Stimulated activated CD8-positive, alpha-beta memory T cell treated with anti-CD3 and anti-CD28 coated beads, Interleukin-15, amount 100 ng/mL, for 4 hours (primary cell): ENCODE results near the gene ASMTL.
"Not testable (repeated sequence)": the region's sequence is repeated elsewhere in the genome, so short reads cannot be mapped to it uniquely, and the experiment has no call there.

Experiments
- DNase-seq, 2 donors: peaks; one replicate each; pipeline ENCODE4 v3.0.0-alpha.2; 2020; ENCODE audit warnings: low read depth in 2 of 2

Gene ASMTL

DNA sequence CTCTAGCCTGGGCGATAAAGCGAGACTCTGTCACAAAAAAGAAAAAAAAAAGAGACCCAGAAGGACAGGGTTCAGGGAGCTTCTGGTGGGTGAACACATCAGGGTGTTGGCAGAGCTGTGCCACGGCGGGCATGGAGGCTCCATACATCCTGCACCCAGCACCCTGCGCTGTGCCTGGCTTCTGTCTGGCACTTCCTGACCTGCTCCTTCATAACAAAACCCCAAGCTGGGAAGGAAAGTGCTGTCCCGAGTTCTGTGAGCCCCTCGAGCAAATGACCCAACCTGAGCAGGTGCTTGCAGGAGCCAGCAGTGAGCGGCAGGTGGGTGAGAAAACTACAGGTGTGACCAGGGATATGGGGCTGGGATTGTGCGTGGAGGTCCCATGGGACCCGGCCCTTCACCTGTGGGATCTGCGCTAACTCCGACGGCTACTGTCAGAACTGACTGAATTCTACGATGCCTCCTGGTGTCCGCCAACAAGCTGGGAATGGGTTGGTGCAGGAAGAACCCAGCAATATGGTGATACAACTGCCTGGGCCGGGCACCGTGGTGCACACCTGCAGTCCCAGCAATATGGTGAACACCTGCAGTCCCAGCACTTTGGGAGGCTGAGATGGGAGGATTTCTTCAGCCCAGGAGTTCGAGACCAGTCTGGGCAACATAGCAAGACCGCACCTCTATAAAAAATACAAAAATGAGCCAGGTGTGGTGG, 18.9 kb downstream of the ASMTL start:
- DNase-seq = no peak

DNA sequence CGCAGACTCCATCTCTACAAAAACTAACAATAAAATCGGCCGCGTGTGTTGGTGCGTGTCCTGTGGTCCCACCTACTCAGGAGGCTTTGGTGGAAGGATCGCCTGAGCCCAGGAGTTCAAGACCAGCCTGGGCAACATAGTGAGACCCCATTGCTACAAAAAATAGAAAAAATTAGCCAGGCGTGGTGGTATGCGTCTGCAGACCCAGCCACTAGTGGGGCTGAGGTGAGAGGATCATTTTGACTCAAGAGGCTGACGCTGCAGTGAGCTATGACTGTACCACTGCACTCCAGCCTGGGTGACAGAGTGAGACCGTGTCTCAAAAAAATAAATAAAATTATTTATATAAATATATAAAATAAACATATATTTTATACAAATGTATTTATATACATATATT, 22.3 kb downstream of the ASMTL start:
- DNase-seq = no peak

DNA sequence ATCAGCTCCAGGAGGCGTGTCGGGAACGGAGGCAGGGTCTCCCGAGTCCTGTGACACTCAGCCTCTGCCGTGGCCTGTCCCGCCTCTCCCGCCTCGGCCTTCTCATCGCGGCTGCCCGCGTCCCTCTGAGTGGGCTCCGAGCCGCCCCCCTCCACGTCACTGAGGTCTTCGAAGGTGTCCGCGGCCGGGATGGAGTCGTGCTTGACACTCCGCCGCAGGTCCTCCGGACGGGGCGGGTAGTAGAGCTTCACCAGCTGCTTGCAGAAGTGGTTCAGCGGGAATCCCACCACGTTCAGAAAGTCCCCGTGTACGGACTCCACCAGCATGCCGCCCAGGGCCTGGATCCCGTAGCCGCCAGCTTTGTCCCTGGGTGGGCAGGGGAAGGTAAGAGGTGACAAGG, 25.0 kb downstream of the ASMTL start:
- DNase-seq = no peak

DNA sequence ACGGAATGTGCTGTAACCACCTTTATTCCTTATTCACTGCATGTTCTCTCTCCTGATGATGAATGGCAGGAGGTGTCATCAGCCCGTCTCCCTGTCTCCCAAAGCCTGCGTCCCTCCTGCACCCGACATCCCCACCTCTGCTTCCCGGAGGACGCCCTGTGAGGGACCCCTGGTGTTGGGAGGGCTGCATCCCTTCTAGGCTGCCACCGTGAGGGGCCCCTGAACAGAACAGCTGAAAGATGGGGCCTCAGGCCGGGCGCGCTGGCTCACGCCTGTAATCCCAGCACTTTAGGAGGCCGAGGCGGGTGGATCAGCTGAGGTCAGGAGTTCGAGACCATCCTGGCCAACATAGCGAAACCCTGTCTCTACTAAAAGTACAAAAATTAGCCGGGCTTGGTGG, 26.4 kb downstream of the ASMTL start:
- not testable (repeated sequence) for DNase-seq

DNA sequence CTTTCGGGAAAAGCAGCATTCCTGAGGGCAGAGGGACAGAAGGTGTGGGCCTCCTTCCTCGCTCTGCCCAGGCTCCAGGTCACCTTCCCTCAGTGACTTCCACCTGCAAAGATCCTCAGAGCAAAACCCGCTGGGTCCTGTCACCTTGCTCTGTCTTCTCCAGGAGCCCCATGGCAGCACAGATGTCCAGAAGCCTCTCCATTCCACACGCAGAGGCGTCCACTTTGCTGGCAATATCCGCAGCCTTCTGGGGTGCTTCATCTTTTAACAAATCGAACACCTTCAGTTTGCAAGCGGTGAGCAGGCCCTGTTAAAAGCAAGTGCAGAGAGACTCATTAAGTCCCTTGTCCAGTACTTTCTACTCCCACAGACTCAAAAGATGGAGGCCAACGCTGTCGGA, 27.3 kb downstream of the ASMTL start:
- no peak for DNase-seq

DNA sequence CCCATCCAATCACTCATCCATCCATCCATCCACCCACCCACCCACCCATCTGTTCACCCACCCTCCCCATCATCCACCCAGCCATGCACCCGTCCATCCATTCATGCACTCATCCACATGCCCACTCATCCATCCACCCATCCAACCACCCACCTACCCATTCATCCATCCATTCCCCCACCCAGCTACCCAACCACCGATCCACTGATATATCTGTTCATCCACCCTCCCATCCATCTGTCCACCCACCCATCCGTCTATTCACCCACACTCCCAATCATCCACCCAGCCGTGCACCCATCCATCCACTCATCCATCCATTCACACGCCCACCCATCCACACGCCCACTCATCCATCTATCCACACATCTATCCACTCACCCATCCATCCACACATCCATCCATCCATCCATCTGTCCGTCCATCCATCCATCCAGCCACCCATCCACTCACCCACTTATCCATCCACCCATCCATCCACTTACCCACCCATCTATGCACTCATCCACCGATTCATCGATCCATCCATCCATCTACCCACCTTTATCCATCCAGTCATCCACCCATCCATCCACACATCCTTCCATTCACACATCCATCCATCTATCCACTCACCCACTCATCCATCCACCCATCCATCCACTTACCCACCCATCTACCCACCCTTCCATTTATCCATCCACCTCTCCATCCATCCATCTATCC, 28.4 kb downstream of the ASMTL start:
- no peak for DNase-seq

DNA sequence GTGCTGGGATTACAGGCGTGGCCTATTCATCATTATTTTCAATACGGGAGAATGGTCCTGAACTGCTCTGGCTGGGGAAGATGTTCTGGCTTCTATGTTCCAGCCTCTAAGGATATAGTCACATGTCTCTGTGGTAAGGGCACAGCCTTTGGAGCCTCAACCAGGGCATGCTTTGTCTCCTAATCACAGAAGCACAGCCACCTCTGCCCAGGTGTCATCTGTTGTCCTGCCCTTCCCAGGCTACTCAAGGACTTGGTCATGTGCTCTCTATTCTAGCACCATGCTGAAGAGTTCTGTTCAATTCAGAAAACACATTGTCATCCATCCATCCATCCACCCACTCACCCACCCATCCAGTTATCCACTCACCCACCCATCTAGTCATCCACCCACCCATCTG, 29.5 kb downstream of the ASMTL start:
- no peak for DNase-seq

DNA sequence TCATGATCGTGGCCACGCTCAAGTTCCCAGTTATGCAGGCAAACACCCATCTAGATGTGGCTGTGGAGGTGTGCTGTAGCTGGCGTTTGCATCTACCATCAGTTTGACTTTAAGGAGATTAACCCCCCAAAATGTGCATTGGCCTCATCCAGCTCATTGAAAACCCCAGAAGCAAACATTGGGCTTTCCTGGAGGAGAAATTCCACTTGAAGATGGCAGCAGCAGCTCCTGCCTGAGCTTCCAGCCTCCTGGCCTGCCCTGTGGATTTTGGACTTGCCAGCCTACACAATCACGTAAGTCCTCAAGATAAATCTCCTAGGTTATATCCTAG, 30.6 kb downstream of the ASMTL start:
- DNase-seq = no peak

DNA sequence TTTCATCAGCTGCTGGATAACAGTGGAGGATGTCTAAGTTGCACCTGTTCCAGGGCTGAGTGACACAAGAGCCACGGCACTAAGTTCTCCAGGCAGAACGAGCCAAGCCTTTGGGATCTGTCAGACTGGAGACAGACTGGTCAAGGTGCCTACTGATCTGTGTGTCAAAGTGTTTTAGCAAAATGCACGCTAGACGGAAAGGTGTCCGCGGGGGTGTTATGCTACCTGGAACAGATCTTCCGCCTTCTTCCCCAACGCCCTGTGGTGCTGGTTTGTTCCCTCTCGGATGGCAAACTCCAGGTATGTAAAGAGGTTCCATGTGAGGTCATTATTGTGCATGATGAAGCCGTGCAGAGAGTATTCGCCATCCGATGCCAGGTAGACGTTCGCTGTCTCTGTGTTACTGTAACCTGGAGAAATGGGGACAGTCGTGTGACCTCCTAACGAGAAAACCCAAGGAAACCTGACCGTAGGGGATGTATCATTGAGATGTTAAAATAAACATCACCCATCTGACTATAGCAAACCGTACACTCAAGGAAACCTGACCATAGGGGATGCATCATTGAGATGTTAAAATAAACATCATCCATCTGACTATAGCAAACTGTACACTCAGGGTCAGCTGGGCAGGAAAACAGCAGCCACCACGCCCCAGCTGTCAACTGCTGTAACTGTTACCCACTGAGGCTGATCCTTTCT, 31.1 kb downstream of the ASMTL start:
- DNase-seq = no peak

DNA sequence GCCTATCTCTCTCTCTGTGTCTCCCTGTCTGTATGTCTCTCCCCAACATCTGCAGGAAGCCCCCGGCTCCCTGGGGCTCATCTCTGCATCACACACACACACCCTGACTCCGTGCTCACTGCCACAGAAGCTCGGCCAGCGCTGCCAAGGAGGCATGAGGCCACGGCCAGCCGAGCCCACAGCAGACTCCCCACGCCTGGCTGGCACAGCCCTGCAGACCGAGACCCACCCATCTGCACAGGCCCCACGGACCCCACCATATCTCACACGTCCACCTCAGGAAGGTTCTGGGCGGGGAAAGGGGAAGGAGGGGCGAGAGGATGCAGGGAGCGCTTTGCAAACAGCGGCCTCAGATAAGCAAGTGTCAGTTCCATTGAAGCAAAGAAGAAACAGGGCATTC, 32.3 kb downstream of the ASMTL start:
- no peak for DNase-seq

DNA sequence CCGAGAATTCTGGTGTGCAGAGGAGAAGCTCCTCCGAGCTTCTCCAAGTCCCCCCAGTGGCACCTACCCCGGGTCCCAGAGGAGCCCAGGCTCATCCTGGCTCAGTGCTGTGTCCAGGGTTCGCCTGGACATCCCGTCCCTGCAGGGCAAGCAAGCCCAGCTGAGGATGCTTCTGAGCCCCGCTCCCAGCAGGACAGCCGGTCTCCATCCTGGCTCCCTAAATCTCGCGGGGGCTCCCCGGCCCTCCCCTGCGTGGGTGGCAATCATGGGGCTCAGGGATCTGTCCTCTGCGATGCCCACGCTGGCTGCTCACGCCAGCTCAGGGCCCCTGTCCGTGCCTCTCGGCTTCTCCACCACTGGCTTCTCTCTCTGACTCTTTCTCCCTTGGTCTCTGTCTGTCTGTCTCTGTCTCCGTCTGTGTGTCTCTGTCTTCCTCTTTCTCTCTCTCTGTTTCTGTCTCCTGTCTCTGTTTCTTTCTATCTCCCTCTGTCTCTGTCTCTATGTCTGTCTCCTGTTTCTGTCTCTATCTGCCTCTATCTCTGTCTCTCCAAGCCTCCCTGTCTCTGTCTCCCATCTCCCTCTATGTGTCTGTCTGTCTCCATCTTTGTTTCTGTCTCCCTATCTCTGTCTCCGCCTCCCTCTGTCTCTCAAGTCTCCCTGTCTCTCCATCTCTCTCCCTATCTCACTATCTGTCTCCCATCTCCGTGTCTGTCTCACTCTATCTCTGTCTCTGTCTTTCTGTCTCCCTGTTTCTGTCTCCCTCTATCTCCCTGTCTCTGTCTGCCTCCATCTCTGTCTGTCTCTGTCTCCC, 33.0 kb downstream of the ASMTL start:
- no peak for DNase-seq

DNA sequence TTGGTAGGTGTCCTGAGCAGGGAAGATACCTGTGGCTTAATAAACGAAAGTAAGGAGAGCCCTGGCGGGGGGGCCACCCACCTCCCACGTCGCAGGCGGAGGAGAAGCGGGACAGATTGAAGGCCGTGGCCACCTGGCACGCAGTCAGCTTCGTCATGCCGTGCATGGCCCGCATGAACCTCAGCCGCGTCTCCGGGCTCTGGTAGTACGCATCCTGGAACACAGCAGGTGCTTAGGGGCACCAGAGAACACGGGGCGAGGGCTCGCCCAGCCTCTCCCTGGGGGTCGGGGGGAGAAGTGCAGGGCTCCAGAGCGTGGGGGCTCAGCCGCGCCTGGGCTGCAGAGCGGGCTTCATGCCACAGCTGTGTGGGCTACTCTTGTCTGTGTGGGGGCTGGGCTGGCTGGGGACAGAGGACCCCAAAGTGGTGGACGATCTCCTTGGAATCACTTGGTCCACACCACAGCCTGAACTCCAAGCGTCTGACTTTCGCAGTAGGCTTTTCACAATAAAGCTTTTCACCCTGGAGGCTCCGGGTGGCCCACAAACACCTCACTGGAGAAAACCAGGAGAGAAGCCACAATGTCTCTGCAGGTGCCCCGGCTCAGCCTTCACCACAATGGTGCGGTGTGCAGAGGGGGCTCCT, 33.7 kb downstream of the ASMTL start:
- DNase-seq = no peak

DNA sequence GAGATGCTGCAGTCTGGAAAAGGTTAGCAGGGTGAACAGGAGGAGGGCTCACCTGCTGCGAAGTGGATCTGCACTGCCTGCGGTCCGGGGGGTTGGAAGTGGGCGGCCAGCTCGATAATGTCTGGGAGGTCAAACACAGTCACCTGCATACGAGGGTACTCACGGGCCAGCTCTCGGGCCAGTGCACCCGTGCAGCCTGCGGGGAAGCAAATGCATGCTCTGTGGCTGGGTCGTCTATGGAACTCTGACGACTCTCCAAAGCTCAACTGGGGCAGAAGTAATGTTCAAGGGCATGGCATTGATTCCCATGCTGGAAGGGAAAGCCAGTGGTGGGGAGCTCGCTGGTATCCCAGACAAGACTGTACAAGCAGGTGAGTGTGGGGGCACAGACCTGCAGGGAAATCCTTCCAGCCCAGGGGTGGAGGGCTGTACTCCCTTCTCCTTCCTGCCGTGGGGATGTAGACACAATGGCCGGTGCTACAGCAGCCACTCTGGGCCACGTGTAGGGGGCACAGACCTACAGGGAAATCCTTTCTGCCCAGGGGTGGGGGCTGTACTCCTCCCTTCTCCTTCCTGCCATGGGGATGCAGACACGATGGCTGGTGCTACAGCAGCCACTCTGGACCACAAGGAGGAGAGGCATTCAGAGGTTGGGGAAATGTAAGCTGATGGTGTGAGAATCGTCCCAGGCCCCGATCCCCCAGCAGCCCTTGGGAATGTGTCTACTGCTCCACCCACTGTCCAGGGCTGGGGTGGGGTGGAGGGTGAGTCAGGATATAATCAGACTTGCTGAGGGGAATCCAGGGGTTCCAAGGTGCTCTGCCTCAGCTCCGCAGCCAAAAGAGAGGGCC, 34.6 kb downstream of the ASMTL start:
- no peak for DNase-seq

DNA sequence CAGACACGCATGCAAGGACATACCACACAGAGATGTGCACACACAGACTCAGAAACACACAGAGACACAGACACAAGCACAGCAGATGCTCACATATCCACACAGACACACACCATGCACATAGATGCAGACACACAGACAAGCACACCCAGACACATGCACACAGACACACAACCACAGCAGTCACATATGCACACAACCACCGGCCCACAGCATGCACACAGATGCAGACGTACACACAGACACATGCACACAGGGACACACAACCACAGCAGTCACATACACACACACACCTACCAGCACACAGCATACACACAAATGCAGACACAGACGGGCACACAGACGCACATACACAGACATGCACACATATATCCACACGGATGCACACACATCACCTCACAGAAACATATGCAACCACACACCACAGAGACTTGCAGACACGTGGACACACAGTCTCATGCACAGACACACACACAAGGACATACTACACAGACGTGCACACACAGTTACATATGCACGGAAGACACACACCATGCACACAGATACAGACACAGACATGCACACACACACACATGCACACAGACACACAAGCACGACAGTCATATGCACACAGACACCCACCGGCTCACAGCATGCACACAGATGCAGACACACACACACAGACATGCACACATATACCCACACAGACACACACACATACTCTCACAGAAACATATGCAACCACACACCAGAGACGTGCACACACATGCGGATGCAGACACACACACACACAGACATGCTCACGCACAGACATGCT, 35.5 kb downstream of the ASMTL start:
- DNase-seq = no peak

DNA sequence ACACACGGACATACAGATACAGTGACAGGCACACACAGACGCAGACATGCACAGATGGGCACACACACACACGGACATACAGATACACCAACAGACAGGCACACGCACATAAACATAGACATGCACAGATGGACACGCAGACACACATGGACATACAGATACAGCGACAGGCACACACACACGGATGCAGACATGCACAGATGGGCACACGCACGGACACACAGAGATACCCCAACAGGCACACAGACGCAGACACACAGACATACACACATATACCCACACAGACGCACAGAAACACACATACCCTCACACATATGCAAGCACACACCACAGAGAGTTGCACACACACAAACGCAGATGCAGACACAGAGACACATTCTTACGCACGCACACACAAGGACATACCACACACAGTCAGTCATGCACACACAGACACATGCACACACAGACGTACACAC, 36.4 kb downstream of the ASMTL start:
- DNase-seq = no peak

DNA sequence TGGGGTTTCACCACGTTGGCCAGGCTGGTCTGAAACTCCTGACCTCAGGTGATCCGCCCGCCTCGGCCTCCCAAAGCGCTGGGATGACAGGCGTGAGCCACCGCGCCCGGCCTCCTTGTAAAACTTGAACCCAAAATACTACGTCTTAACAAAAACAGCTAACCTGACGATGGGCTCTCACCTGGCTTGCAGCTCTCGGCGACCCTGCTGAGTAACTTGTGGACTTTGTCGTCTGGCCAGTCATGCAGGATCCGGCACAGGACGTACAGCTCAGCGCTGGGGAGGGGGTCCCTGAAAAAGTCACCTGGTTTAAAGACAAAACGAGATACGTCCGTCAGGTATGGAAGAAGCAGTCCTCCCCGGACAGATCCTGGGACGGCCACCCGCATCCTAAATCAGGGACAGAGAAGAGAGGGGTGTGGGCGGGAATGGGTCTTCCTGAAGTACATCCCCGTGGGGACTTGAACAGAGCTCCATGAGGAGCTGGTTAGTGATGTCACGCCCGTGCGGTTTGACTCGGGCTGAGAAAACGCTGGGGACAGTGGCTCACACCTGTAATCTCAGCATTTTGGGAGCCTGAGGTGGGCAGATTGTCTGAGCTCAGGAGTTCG, 40.1 kb downstream of the ASMTL start:
- no peak for DNase-seq

DNA sequence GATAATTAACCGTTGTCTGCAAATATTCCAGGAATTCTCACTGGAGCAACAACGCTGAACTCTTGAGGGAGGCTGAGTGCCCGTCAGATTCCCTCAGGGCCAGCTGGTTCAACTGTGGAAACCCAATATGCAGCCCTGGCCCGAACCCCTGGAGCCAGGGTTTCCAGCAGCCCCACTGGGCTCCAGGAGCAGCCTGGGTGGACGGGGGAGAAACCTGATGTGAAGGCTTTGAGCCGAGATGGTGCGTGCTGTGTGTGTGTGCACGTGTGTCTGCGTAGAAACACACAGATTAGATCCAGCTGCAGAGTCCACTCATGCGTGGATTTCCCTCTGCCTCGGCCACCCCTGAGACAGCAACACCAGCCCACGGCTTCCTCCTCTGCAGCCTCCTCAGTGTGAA, 41.4 kb downstream of the ASMTL start:
- DNase-seq = no peak

DNA sequence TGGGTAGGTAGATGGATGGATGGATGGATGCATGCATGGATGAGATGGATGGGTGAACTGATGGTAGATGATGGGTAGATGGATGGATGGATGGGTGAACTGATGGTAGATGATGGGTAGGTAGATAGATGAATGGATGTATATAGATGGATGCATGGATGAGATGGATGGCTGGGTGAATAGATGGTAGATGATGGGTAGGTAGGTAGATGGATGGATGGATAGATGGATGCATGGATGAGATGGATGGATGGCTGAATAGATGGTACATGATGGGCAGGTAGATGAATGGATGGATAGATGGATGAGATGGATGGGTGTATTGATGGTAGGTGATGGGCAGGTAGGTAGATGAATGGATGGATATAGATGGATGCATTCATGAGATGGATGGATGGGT, 45.7 kb downstream of the ASMTL start:
- no peak for DNase-seq

DNA sequence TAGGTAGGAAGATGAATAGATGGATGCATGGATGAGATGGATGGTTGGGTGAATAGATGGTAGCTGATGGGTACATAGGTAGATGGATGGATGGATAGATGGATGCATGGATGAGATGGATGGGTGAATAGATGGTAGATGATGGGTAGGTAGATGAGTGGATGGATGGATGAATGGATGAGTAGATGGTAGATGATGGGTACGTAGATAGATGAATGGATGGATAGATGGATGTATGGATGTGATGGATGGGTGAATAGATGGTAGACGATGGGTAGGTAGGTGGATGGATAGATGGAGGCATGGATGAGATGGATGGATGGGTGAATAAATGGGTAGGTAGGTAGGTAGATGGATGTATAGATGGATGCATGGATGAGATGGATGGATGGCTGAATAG, 46.9 kb downstream of the ASMTL start:
- DNase-seq = not testable (repeated sequence)

DNA sequence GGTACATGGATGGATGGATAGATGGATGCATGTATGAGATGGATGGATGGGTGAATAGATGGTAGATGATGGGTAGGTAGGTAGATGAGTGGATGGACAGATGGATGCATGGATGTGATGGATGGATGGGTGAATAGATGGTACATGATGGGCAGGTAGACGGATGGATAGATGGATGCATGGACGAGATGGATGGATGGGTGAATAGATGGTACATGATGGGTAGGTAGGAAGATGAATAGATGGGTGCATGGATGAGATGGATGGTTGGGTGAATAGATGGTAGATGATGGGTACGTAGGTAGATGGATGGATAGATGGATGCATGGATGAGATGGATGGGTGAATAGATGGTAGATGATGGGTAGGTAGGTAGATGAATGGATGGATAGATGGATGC, 48.8 kb downstream of the ASMTL start:
- not testable (repeated sequence) for DNase-seq
